Measurements from ENCODE around the gene CLASP1.

Gene CLASP1

GRCh38 chr2:121539750-121540469 lies 109.4 kb downstream of the CLASP1 start:
- no peak for DNase-seq
- H3K27me3 ChIP-seq (replicated peaks in 2 of 5; ENCODE audit: control insufficient read depth in 4 of 5, insufficient read depth in 5 of 5, low read length in 4 of 5) = no peaks in the 10 kb centered on the region
- H3K27ac ChIP-seq (ENCODE audit: insufficient read depth in 1 of 2, low read depth in 1 of 2, low read length in 2 of 2, poor library complexity in 1 of 2, severe bottlenecking in 2 of 2) = no peak overlapping the region
- no peaks in the 10 kb centered on the region for H3K36me3 ChIP-seq (ENCODE audit: control insufficient read depth in 4 of 4, insufficient read depth in 4 of 4, low read length in 3 of 4)
- ChIA-PET CTCF (interaction anchor here (1.2 kb wide), 1 partner anchor 52 kb away, joined by 3 read pairs; no protein-coding TSS in a partner anchor), POLR2A (no interaction called here)
- WGBS (ENCODE audit: insufficient coverage) = 88% methylated on average over 3 of the region's 4 CpGs
- H3K4me3 ChIP-seq (ENCODE audit: control insufficient read depth in 1 of 7, extremely low read depth in 1 of 7, insufficient read depth in 4 of 7, low read depth in 2 of 7, low read length in 6 of 7) = no peak overlapping the region
- H3K9me3 ChIP-seq (ENCODE audit: control extremely low read depth in 1 of 5, control insufficient read depth in 4 of 5, insufficient read depth in 2 of 5, low read depth in 1 of 5, low read length in 4 of 5) = no peaks in the 10 kb centered on the region
- H3K4me1 ChIP-seq (ENCODE audit: control extremely low read depth in 1 of 4, control insufficient read depth in 4 of 4, insufficient read depth in 4 of 4, low read length in 3 of 4) = peaks cover 0 to 3% (median 0%) of the 10 kb centered on the region in 4 experiments

DNA sequence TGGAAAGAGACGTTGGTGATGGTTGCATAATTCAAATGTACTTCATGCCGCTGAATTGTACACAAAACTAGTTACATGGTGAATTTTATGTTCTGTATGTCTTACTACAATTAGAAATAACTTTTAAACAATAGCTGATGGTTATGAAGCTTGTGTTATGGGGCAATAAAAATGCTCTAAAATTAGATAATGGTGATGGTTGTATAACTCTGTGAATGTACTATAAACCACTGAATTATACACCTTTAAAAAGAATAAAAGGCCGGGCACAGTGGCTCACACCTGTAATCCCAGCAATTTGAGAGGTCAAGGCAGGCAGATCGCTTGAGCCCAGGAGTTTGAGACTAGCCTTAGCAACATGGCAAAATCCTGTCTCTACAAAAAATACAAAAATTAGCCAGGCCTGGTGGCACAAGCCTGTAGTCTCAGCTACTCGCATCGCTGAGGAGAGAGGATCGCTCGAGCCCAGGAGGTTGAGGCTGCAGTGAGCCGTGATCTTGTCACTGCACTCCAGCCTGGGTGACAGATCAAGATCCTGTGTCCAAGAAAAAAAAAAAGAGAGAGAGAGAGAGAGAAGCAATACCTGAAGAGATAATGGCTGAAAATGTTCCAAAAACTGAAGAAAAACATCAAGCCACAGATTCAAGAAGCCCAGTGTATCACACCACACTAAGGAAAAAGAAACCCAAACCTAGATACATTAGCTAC lies 112.3 kb downstream of the CLASP1 start:
- no peak overlapping the region for H3K27ac ChIP-seq (ENCODE audit: insufficient read depth in 1 of 2, low read depth in 1 of 2, low read length in 2 of 2, poor library complexity in 1 of 2, severe bottlenecking in 2 of 2)
- CTCF ChIA-PET = interaction anchor here (1.0 to 1.8 kb wide), 3 partner anchors 8 to 181 kb away, joined by 3 to 5 read pairs (median 3); no protein-coding TSS in a partner anchor
- POLR2A ChIA-PET = interaction anchor here (0.7 kb wide), 1 partner anchor 182 kb away, joined by 5 read pairs; no protein-coding TSS in a partner anchor
- H3K4me1 ChIP-seq (ENCODE audit: control extremely low read depth in 1 of 4, control insufficient read depth in 4 of 4, insufficient read depth in 4 of 4, low read length in 3 of 4) = peaks cover 5 to 18% (median 12%) of the 10 kb centered on the region in 4 experiments
- H3K9me3 ChIP-seq (ENCODE audit: control extremely low read depth in 1 of 5, control insufficient read depth in 4 of 5, insufficient read depth in 2 of 5, low read depth in 1 of 5, low read length in 4 of 5) = no peaks in the 10 kb centered on the region
- H3K36me3 ChIP-seq (ENCODE audit: control insufficient read depth in 4 of 4, insufficient read depth in 4 of 4, low read length in 3 of 4) = no peaks in the 10 kb centered on the region
- no peak for DNase-seq
- H3K27me3 ChIP-seq (replicated peaks in 2 of 5; ENCODE audit: control insufficient read depth in 4 of 5, insufficient read depth in 5 of 5, low read length in 4 of 5) = no peaks in the 10 kb centered on the region
- no peak overlapping the region for H3K4me3 ChIP-seq (ENCODE audit: control insufficient read depth in 1 of 7, extremely low read depth in 1 of 7, insufficient read depth in 4 of 7, low read depth in 2 of 7, low read length in 6 of 7)
- 100% methylated on average over 6 of the region's 9 CpGs for WGBS (ENCODE audit: insufficient coverage)

- DNase-seq = no peak
- no peaks in the 10 kb centered on the region for H3K36me3 ChIP-seq (ENCODE audit: control insufficient read depth in 4 of 4, insufficient read depth in 4 of 4, low read length in 3 of 4)
- H3K4me1 ChIP-seq (ENCODE audit: control extremely low read depth in 1 of 4, control insufficient read depth in 4 of 4, insufficient read depth in 4 of 4, low read length in 3 of 4) = peaks cover 9 to 24% (median 18%) of the 10 kb centered on the region in 4 experiments
- POLR2A ChIA-PET = no interaction called here
- H3K27me3 ChIP-seq (replicated peaks in 2 of 5; ENCODE audit: control insufficient read depth in 4 of 5, insufficient read depth in 5 of 5, low read length in 4 of 5) = no peaks in the 10 kb centered on the region
- no peaks in the 10 kb centered on the region for H3K9me3 ChIP-seq (ENCODE audit: control extremely low read depth in 1 of 5, control insufficient read depth in 4 of 5, insufficient read depth in 2 of 5, low read depth in 1 of 5, low read length in 4 of 5)
- CTCF ChIA-PET = interaction anchor here (1.8 kb wide), 1 partner anchor 30 kb away, joined by 5 read pairs; no protein-coding TSS in a partner anchor
- H3K4me3 ChIP-seq (ENCODE audit: control insufficient read depth in 1 of 7, extremely low read depth in 1 of 7, insufficient read depth in 4 of 7, low read depth in 2 of 7, low read length in 6 of 7) = no peak overlapping the region
- H3K27ac ChIP-seq (ENCODE audit: insufficient read depth in 1 of 2, low read depth in 1 of 2, low read length in 2 of 2, poor library complexity in 1 of 2, severe bottlenecking in 2 of 2) = no peak overlapping the region
- WGBS (ENCODE audit: insufficient coverage) = no CpG with 5 or more reads among the region's 1 CpG
Observed at GRCh38 chr2:121536347-121536746, 112.9 kb downstream of the CLASP1 start.

GRCh38 chr2:121534007-121534406 lies 115.3 kb downstream of the CLASP1 start:
- Histone ChIP-seq H3K27ac (ENCODE audit: insufficient read depth in 1 of 2, low read depth in 1 of 2, low read length in 2 of 2, poor library complexity in 1 of 2, severe bottlenecking in 2 of 2) (no peak overlapping the region), H3K27me3 (replicated peaks in 2 of 5; ENCODE audit: control insufficient read depth in 4 of 5, insufficient read depth in 5 of 5, low read length in 4 of 5) (no peaks in the 10 kb centered on the region), H3K9me3 (ENCODE audit: control extremely low read depth in 1 of 5, control insufficient read depth in 4 of 5, insufficient read depth in 2 of 5, low read depth in 1 of 5, low read length in 4 of 5) (no peaks in the 10 kb centered on the region), H3K4me1 (ENCODE audit: control extremely low read depth in 1 of 4, control insufficient read depth in 4 of 4, insufficient read depth in 4 of 4, low read length in 3 of 4) (peaks cover 16 to 32% (median 24%) of the 10 kb centered on the region in 4 experiments), H3K4me3 (ENCODE audit: control insufficient read depth in 1 of 7, extremely low read depth in 1 of 7, insufficient read depth in 4 of 7, low read depth in 2 of 7, low read length in 6 of 7) (no peak overlapping the region), H3K36me3 (ENCODE audit: control insufficient read depth in 4 of 4, insufficient read depth in 4 of 4, low read length in 3 of 4) (no peaks in the 10 kb centered on the region)
- POLR2A ChIA-PET = no interaction called here
- no peak for DNase-seq
- CTCF ChIA-PET = interaction anchor here (1.2 kb wide), 1 partner anchor 14 kb away, joined by 3 read pairs; no protein-coding TSS in a partner anchor

DNA sequence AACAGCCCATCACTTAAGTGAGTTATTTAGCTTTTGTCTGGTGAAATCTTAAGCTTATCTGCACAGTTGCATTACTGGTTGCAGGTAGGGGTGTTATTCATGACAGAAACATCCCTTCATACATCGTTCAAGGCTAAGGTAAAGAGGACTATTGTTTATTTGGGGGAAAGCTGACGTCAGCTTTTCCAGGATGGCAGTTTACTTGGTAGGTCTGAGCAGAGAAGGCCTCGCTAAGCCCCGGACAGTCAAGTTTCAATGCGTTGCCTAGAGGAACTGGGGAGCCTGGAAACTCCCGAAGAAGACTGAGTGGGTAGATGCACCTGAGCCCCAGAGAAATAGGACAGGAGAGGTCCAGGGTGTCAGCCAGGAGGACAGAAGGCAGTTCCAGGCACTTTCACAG lies 116.4 kb downstream of the CLASP1 start:
- CTCF ChIA-PET = interaction anchor here (1.0 to 1.9 kb wide), 5 partner anchors 10 to 203 kb away, joined by 3 to 5 read pairs (median 3); partner anchors contain the start of gene NIFK
- WGBS (ENCODE audit: insufficient coverage) = 100% methylated on average over 1 of the region's 6 CpGs

DNA sequence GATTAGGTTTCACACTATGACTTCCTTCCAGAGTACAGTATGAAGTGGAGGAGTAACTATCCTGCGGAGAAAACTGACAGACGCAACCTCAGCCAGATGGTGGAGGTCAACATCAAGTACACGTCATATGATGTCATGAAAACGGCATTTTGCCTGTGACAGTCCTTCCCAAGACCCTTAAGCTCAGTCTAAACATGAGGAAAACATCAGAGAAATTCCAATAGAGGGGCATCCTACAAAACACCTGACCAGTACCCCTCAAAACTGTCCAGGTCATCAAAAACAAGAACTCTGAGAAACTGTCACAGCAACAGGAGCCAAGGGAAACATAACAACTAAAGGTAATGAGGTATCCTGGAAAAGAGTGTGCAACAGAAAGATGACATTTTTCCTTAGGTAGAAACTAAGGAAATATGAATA lies 116.9 kb downstream of the CLASP1 start:
- Histone ChIP-seq H3K4me1 (ENCODE audit: control extremely low read depth in 1 of 4, control insufficient read depth in 4 of 4, insufficient read depth in 4 of 4, low read length in 3 of 4) (peaks cover 16 to 40% (median 31%) of the 10 kb centered on the region in 4 experiments), H3K9me3 (ENCODE audit: control extremely low read depth in 1 of 5, control insufficient read depth in 4 of 5, insufficient read depth in 2 of 5, low read depth in 1 of 5, low read length in 4 of 5) (no peaks in the 10 kb centered on the region), H3K36me3 (ENCODE audit: control insufficient read depth in 4 of 4, insufficient read depth in 4 of 4, low read length in 3 of 4) (peaks cover 0 to 7% (median under 1%) of the 10 kb centered on the region in 4 experiments), H3K27me3 (replicated peaks in 2 of 5; ENCODE audit: control insufficient read depth in 4 of 5, insufficient read depth in 5 of 5, low read length in 4 of 5) (no peaks in the 10 kb centered on the region), H3K4me3 (ENCODE audit: control insufficient read depth in 1 of 7, extremely low read depth in 1 of 7, insufficient read depth in 4 of 7, low read depth in 2 of 7, low read length in 6 of 7) (no peak overlapping the region), H3K27ac (ENCODE audit: insufficient read depth in 1 of 2, low read depth in 1 of 2, low read length in 2 of 2, poor library complexity in 1 of 2, severe bottlenecking in 2 of 2) (no peak overlapping the region)
- POLR2A ChIA-PET = interaction anchor here (2.8 to 3.1 kb wide), 2 partner anchors 116 to 204 kb away, joined by 23 to 36 read pairs; partner anchors contain the start of genes CLASP1 and NIFK
- WGBS (ENCODE audit: insufficient coverage) = 84% methylated on average over 3 of the region's 4 CpGs
- CTCF ChIA-PET = interaction anchor here (1.0 to 2.1 kb wide), 8 partner anchors 11 to 204 kb away, joined by 3 to 13 read pairs (median 3); partner anchors contain the start of gene NIFK
- peak in 2 of 3 donors; percentile 38 to 55 for DNase-seq

More for the DNA sequence above, 116.4 kb downstream of the CLASP1 start:
- no peak for DNase-seq
- Histone ChIP-seq H3K4me1 (ENCODE audit: control extremely low read depth in 1 of 4, control insufficient read depth in 4 of 4, insufficient read depth in 4 of 4, low read length in 3 of 4) (peaks cover 16 to 40% (median 31%) of the 10 kb centered on the region in 4 experiments), H3K4me3 (ENCODE audit: control insufficient read depth in 1 of 7, extremely low read depth in 1 of 7, insufficient read depth in 4 of 7, low read depth in 2 of 7, low read length in 6 of 7) (no peak overlapping the region), H3K27ac (ENCODE audit: insufficient read depth in 1 of 2, low read depth in 1 of 2, low read length in 2 of 2, poor library complexity in 1 of 2, severe bottlenecking in 2 of 2) (no peak overlapping the region), H3K36me3 (ENCODE audit: control insufficient read depth in 4 of 4, insufficient read depth in 4 of 4, low read length in 3 of 4) (peaks cover 0 to 6% (median 0%) of the 10 kb centered on the region in 4 experiments), H3K27me3 (replicated peaks in 2 of 5; ENCODE audit: control insufficient read depth in 4 of 5, insufficient read depth in 5 of 5, low read length in 4 of 5) (no peaks in the 10 kb centered on the region), H3K9me3 (ENCODE audit: control extremely low read depth in 1 of 5, control insufficient read depth in 4 of 5, insufficient read depth in 2 of 5, low read depth in 1 of 5, low read length in 4 of 5) (no peaks in the 10 kb centered on the region)
- POLR2A ChIA-PET = interaction anchor here (3.1 kb wide), 1 partner anchor 203 kb away, joined by 23 read pairs; the partner anchor contains the start of gene NIFK
